ENCODE data around the gene LILRB5.
"Not testable (repeated sequence)": the region's sequence is repeated elsewhere in the genome, so short reads cannot be mapped to it uniquely, and the experiment has no call there.

Gene LILRB5

DNA sequence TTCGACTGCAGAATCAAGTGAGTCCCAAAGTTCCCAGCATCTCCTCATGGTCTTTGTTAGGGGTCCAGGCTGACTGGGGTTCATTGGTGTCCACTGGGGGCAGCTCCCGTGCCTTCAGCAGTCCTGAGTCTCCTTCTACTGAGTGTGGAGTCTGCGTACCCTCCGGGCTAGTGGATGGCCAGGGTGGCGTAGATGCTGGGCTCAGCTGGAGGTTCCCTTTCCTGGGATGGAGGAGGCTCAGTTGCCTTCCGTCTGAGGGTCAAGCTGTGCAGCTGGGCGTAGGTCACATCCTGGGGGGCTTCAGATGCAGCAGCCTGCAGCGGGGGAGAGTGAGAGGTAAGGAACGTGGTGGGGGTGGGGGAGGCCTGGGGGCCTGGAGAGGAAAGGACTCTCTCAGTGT, 17.4 kb upstream of the LILRB5 start:
- not testable (repeated sequence) for DNase-seq

- no peak for DNase-seq
Measured at GRCh38 chr19:54273821-54274220, 16.7 kb upstream of the LILRB5 start.

- not testable (repeated sequence) for DNase-seq
Measured at GRCh38 chr19:54272181-54272580, 15.1 kb upstream of the LILRB5 start.

GRCh38 chr19:54271587-54271986, 14.5 kb upstream of the LILRB5 start:
- DNase-seq = not testable (repeated sequence)

GRCh38 chr19:54271106-54271505, 14.0 kb upstream of the LILRB5 start:
- DNase-seq = no peak

DNA sequence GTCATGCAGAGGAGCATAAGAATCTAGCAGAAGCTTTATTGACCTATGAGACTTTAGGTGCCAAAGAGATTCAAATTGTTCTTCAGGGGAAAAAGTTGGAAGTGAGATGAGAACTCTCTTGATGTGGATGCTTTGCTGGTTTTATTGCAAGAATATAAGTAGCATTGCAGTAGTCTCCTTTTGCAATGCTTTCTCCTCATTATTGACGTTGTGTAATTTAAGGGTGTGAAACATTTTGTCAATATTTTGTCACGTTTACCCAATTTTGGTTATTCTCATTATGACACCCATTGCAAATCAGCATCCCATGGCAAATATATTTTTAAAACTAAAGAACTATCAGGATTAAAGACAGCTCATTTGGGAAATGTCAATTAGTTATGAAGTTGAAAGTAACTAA, 11.9 kb upstream of the LILRB5 start:
- DNase-seq = no peak

- peak; percentile 64 for DNase-seq
Measured at GRCh38 chr19:54266133-54266532, 9.1 kb upstream of the LILRB5 start.

- no peak for DNase-seq
Measured at GRCh38 chr19:54262470-54262869, 5.4 kb upstream of the LILRB5 start.

GRCh38 chr19:54262066-54262465, 5.0 kb upstream of the LILRB5 start:
- no peak for DNase-seq

- no peak for DNase-seq
Measured at GRCh38 chr19:54256250-54257115, 590 bp downstream of the LILRB5 start.

GRCh38 chr19:54255105-54255775, 1.8 kb downstream of the LILRB5 start:
- no peak for DNase-seq

GRCh38 chr19:54254195-54254906, 2.7 kb downstream of the LILRB5 start:
- no peak for DNase-seq

- no peak for DNase-seq
Measured at GRCh38 chr19:54253331-54254194, 3.5 kb downstream of the LILRB5 start.

- no peak for DNase-seq
Measured at GRCh38 chr19:54252845-54253244, 4.2 kb downstream of the LILRB5 start.

- DNase-seq = no peak
Measured at GRCh38 chr19:54252243-54252642, 4.8 kb downstream of the LILRB5 start.

GRCh38 chr19:54248016-54248601, 9.0 kb downstream of the LILRB5 start:
- peak; percentile 40 for DNase-seq

DNA sequence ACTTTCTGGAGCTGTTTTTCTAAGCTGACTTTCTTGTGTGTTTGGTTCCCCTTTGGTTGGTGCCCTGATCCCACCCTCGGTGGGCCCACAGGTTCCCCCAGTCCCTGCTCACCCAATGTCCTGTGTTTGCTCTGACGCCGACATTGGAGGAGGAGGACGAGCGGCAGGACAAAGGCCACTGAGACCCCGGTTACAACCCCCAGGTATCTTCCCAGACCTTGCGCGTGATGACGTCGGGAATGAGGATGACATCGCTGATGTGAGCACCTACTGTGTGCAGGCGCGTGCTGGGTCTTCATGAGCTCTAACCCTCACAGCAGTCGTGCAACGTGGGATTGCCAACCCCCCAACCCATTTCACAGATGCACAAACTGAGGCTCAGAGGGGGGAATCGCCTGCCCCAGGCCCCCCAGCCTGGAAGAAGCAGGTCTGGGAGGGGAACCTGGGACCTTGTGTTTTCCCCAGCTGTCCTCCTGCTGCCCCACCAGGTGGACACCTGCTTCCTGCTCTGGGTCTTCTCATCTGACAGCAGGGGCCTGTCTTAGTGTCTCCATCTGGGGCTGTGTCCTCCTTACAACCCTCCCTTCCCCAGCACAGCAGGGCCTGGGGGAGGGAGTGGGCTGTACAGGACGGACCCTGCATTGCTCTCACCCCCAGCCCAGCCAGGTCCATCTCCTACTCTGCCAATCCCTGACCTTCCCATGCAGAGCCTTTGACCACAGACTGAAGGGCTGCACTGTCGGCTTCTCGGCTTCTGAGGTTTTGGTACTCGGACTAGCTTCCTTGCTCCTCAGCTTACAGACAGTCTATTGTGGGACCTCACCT, 9.8 kb downstream of the LILRB5 start:
- no peak for DNase-seq

GRCh38 chr19:54245936-54246335, 11.1 kb downstream of the LILRB5 start:
- DNase-seq = no peak

DNA sequence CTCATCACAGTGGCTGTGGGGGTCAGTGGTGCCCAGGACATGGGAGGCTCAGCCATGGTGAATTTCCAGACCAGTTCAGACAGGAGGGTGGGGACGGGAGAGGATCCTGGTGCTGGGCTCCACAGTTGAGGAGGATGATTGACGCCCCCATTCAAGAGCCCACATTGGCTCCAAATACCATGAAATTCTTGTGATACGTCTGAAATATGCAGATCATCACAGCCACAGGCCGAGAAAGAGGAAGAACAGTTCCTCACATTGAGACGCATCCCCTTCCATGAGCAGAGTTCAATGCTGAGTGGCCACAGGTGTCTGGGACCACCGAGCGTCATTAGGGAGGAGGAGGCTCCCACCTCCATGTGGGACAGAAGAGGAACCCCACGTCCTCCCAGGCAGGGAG, 13.3 kb downstream of the LILRB5 start:
- DNase-seq = not testable (repeated sequence)

DNA sequence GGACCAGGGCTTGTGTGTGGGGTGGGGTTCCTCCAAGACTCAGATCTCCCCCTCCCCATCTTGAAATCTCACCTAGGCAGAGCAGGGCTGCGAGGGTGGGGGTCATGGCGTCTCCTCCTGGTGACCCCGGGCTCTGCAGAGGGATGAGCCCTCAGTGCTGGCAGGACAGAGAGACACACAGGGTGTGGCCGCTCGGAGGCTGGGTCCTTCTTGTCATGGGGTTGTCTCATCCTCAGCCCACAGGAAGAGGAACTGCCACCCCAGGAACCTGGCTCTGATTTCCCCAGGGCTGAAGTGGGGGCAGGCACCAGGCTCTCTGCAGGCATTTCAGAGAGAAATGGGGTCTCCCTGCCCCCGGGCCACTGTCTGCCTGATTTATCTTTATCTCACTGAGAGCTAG, 14.4 kb downstream of the LILRB5 start, which contains the start of gene LILRA6:
LILRA6 (minus strand) TSS at position 145 of the 400 bp plus-strand sequence.
- not testable (repeated sequence) for DNase-seq

- not testable (repeated sequence) for DNase-seq
Measured at GRCh38 chr19:54242234-54242633, 14.8 kb downstream of the LILRB5 start.
